Fibroblast of villous mesenchyme (primary cell): Measurements from ENCODE around the gene TMEM86A. TPM values are rescaled to one million over a fixed set of nuclear protein-coding genes. Genes with fewer than 3 reads are reported as not detected.

Experiments used
- DNase-seq: peaks from one replicate; pipeline ENCODE4 v3.0.0-alpha.2; 2010; ENCODE audit warnings: low read depth
- H3K4me3 ChIP-seq: 2 replicates; pipeline ENCODE4 v1.5.1; 2011; ENCODE audit warnings: low read depth, mild to moderate bottlenecking, low read length
- CTCF ChIP-seq: IDR thresholded peaks from 2 replicates; pipeline ENCODE4 v1.5.1; 2012; ENCODE audit warnings: low read depth, mild to moderate bottlenecking, low read length; ENCODE audit not compliant: insufficient read depth
- total RNA-seq: library from RNA; depleted of rRNA; stranded (reverse); fragments of >200 nt; gene quantifications from 2 replicates; pipeline ENCODE4 v1.2.3, GENCODE V29; 2012

TMEM86A gene
- total RNA-seq, 1 donor: 0.43 TPM

- TF ChIP-seq CTCF: no peak
- H3K4me3 ChIP-seq: no peak overlapping the region
- DNase-seq: no peak
Observed at GRCh38 chr11:18743365-18743764, 44.8 kb downstream of the TMEM86A start.

GRCh38 chr11:18743900-18744514 is 45.4 kb downstream of the TMEM86A start:
- DNase-seq: no peak
- no peak for TF ChIP-seq CTCF
- no peak overlapping the region for H3K4me3 ChIP-seq

- no peak for DNase-seq
- no peak overlapping the region for H3K4me3 ChIP-seq
- TF ChIP-seq CTCF: no peak
Observed at GRCh38 chr11:18745251-18745650, 46.7 kb downstream of the TMEM86A start.

GRCh38 chr11:18748766-18749365 is 50.3 kb downstream of the TMEM86A start:
- no peak overlapping the region for H3K4me3 ChIP-seq
- no peak for TF ChIP-seq CTCF
- no peak for DNase-seq

- peak; percentile 62 for DNase-seq
- H3K4me3 ChIP-seq: no peak overlapping the region
- TF ChIP-seq CTCF: no peak
Observed at GRCh38 chr11:18749681-18750319, 51.2 kb downstream of the TMEM86A start.

- DNase-seq: no peak
- H3K4me3 ChIP-seq: no peak overlapping the region
- TF ChIP-seq CTCF: no peak
Observed at GRCh38 chr11:18750944-18751343, 52.4 kb downstream of the TMEM86A start.
